Endometrium (tissue), 2 donors: Measurements from ENCODE around the gene MAMSTR.
A peak's percentile ranks its signal among the peaks of the same experiment; 100 is the strongest.
"Not testable (repeated sequence)": the region's sequence is repeated elsewhere in the genome, so short reads cannot be mapped to it uniquely, and the experiment has no call there.

Source experiments
- FAIRE-seq: peaks from 2 replicates; lab custom pipeline; 2012; peaks lifted over from hg19 to GRCh38; lab: Jason Lieb, UNC
- donor health status: control.
- donor health status: control.

The MAMSTR gene

GRCh38 chr19:48718711-48719231, 754 bp downstream of the MAMSTR start:
- no peak for FAIRE-seq

- not testable (repeated sequence) for FAIRE-seq
Observed at GRCh38 chr19:48718106-48718505, 1.4 kb downstream of the MAMSTR start.

GRCh38 chr19:48716562-48717291, 2.8 kb downstream of the MAMSTR start:
- no peak for FAIRE-seq

DNA sequence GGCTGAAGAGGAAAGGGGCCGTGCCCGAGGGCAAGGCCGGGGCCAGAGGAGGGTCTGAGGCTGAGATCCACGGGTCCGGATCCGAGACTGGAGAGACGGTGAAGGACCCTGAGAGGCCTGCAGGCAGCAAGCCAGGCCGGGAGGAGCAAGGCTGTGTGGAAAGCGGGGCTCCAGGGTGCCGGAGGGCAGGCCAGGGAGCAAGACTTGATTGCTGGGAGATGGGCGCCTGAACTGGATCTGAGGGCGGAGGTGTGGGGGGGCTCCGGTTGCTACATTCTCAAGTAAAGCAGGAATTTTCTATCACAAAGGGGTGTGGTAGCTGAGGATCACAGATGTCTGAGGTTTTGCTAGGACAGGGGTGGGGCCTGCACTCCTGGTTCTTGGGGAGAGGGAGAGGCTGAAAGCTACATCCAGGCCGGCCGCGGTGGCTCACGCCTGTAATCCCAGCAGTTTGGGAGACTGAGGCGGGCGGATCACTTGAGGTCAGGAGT, 3.8 kb downstream of the MAMSTR start:
- no peak for FAIRE-seq

DNA sequence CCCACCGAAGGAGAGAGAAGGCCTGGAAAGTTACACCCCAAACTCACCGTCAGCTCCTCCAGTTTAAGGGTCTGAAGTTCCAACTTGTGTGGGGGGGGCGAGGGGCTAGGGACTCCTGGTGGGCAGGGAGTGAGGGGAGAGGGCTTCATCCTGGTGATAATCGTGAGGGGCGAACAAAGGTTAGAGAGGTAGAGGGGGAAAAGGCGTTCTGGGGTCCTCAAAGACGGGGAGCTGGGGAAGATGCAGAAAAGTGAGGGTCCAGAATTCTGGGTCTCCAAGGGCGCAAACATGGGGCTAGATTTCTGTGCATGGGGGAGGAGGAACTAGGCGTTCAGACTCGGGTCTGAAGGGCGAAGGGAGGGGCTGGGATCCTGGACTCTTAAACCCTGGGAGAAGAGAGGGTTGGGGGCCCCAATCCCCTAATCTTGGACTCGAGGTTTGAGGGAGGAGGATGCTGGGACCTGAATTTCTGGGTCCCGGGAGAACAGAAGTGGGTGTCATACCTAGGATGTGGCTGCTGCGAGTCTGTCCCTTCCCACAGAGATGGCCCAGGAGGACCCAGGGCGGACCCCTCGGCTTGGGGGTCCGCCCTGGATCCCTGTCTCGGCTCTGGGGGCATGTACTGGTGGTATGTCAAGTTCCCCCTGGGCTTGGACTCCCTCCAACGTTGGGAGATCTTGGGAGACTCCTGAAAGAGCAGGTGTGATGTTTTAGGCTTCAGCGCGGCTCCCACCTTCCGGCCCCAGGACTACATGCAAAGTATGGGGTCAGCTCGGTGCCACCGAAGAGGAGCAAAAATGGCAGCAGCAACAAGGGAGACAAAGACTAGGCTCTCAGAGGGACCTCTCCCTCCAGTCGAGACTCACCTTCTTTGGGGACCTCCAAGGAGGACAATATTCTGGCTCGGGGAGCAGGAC, 4.5 kb downstream of the MAMSTR start:
- no peak for FAIRE-seq

DNA sequence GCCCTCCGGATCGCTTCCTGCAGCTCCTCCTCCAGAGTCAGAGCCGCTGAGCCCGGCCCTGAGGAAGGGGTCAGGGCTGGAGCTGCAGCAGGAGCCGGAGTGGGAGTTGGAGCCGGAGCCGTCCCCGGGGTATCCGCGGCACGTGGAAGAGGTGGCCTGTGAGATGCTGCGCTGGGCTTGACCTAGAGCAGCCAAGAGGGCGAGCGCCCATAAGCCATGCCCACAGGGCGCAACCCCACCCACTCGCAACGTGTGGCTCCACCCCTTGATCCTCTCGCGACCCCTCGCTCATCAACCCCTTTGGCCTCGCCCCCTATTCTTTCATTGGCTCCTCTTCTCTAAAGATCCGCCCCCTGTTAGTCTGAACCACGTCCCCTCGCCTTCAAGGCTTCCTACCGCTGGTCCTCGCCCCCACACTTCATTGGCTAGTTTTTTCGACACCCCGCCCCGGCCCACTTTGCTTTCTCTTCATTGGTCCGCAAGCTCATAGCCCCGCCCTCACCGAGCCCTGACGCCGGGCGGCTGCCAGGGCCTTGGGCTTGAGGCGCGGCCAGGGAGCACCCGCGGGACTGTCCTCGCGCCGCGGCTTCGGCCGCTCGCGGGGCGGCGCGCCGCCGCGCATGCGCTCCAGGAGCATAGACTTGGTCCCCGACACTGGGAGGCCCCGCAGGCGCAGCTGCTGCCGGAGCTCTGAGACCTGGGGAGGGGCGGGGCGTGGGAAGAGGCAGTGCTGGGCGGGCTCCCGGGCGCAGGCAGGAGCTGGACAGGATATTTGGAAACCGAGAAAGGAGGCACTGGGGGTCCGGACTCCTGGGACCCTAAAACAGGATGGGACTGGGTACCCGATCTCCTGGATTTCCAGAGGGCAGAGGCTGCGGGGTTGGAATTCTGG, 5.4 kb downstream of the MAMSTR start:
- peak; percentile 98 for FAIRE-seq

DNA sequence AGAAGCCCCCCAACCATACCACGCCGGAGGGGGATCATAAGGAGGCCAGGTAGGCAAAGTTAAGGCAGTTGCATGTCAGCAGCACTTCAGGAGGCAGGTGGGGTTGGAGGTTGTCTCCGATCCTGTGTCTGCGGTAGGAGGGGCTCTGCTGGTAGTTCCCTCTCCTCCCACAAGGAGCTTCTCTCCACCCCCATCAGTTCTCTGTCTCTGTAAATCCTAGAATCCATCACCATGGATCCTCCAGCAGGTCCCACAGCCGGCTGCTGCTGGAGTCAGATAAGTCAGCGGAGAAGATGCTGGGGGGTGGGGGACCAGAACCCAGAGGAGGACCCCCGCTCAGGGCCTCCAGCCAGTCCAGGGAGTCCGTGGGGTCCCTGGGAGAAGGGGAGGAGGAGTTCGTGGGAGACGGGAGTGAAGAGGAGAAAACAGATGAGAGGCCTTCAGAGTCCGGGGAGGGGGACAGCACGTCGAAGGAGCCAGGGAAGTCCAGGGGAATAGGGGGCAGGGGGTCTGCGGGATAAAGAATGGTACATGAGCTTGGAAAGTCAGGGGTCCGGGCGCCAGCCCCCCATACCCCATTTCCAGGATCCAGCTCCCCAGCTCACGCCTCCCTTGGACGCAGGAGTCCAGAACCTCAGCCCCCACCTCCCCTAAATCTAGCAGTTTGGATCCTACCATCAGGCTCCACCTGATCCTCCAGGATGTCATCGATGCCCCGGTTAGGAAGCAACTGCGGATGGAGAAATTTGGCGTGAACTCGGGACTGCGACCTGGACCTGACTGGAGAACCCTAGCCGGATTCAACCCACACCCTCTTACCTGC, 6.3 kb downstream of the MAMSTR start:
- FAIRE-seq: no peak

DNA sequence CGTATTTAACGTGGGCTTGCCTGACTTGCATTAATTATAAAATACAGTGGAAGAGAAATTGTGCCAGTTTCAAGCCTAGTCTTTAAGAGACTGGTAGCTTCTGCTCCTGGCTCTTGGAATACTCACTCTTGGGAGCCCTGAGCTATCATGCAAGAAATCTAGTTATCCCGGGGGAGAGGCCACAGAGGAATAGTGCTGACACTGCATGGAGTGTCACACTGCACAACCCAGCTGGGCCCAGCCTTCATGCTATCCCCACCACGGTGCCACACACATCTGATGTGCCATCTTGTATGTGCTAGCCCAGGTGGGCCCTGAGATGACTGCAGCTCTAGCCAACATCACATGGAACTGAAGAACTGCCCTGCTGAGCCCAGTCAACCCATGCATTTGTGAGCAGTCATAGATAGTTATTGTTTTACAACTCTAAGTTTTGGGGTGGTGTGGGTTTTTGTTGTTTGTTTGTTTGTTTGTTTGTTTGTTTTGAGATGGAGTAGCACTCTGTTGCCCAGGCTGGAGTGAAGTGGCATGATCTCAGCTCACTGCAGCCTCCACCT, 8.3 kb downstream of the MAMSTR start:
- no peak for FAIRE-seq

- FAIRE-seq: no peak
Observed at GRCh38 chr19:48708471-48708870, 11.1 kb downstream of the MAMSTR start.

- no peak for FAIRE-seq
Observed at GRCh38 chr19:48705431-48705830, 14.1 kb downstream of the MAMSTR start.

DNA sequence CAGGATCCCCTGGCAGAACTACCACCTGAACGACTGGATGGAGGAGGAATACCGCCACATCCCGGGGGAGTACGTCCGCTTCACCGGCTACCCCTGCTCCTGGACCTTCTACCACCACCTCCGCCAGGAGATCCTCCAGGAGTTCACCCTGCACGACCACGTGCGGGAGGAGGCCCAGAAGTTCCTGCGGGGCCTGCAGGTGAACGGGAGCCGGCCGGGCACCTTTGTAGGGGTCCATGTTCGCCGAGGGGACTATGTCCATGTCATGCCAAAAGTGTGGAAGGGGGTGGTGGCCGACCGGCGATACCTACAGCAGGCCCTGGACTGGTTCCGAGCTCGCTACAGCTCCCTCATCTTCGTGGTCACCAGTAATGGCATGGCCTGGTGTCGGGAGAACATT, 16.2 kb downstream of the MAMSTR start:
- FAIRE-seq: no peak

DNA sequence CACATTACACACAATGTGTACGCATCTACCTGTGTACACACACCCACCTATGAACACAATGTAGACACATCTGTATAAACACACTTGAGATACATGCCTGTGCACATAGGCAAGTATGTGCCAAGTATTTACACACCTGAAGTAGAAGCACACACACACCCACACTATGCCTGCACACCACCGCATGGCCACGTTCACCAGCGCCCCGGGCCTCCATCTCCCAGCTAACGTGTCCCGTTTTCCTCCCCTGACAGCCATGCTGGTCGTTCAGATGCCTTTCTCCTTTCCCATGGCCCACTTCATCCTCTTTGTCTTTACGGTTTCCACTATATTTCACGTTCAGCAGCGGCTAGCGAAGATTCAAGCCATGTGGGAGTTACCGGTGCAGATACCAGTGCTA, 16.8 kb downstream of the MAMSTR start:
- FAIRE-seq: no peak

DNA sequence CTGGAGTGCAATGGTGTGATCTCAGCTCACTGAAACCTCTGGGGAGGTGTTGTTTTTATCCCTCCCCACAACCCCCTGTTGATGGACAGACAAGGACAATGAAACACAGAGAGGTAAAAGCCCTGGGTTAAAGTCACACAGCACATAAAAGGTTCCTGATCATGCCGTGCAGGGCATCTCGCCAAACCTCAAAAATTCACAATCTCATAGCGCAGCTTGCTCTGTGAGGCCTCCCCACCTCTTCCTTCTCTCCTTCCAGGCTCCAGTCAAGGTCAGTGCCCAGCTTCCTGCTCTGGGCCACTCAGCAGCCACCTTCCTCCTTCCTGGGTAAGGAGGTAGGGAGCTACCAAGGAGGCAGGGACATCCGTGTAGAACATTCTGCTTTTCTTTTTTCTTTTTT, 21.5 kb downstream of the MAMSTR start:
- FAIRE-seq: no peak

GRCh38 chr19:48696353-48697010, 23.0 kb downstream of the MAMSTR start:
- no peak for FAIRE-seq

GRCh38 chr19:48695743-48696352, 23.7 kb downstream of the MAMSTR start, which contains the start of gene FUT2:
TSS of gene FUT2 (plus strand) at chr19:48695971. CDS start at chr19:48702957, 6,986 bp downstream.
- FAIRE-seq: no peak

DNA sequence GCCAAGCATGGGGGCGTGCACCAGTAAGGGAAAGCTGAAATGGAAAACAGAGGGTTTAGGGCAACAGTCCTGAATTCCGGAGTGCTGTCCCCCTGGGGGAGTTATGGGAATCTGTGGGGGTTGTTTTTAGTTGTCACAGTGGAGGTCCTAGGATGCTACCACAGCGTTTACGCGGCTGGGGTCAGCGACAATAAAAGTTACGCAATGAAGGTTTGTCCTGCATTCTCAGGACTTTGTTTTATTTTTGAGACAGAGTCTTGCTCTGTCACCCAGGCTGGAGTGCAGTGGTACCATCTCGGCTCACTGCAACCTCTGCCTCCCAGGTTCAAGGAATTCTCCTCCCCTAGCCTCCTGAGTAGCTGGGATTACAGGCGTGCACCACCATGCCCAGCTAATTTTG, 25.9 kb downstream of the MAMSTR start:
- FAIRE-seq: not testable (repeated sequence)

GRCh38 chr19:48689449-48689848, 30.1 kb downstream of the MAMSTR start:
- no peak for FAIRE-seq

DNA sequence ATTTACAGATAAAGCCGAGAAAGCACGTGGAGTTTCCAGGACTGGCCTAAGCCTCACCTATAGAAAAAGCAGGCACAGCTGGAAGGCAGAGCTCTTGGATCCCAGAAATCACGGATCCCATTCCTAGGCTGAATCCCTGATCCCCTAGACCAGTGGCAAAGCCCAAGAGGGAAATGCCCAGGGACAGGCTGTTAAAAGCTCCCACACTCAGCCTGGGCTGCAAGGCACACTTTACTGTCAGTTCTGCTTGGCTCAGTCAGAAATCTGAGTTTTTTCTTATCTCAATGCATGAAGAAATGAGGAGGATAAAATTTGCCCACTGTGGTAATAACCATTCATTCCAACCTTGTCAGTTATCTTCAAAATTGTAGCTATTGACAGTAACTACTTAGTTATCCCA, 31.7 kb downstream of the MAMSTR start:
- no peak for FAIRE-seq

DNA sequence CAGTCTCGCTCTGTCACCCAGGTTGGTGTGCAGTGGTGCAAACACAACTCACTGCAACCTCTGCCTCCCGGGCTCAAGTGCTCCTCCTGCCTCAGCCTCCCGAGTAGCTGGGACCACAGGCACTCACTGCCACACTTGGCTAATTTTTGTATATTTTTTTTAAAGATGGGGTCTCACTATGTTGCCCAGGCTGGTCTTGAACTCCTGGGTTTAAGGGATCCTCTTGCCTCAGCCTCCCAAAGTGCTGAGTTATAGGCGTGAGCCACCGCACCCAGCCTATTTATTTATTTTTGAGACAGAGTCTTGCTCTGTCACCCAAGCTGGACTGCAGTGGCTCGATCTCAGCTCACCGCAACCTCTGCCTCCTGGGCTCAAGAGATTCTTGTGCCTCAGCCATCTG, 32.9 kb downstream of the MAMSTR start:
- FAIRE-seq: not testable (repeated sequence)

DNA sequence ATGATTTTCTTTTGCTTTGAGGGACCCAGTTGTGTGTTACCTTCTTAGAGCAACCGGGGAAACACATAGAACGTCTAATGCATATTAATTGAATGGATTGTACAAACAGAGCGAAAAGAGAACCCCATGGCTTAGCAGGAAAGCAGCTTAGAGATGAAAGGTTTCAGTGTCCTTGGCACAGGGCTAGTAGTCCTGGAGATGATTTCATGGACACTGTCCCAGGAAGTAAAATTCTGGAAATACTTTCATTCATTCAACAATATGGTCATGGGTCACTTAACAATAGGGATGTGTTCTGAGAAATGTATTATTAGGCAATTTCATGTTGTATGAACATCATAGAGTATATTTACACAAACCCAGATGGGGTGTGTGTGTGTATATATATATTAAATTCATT, 33.4 kb downstream of the MAMSTR start:
- no peak for FAIRE-seq
